NCI-H2107 treated with DMSO at 0.1 percent for 48 hours (cell line): ENCODE data around the gene L3MBTL2.
"Not testable (repeated sequence)": the region's sequence is repeated elsewhere in the genome, so short reads cannot be mapped to it uniquely, and the experiment has no call there.

Experiments used
- DNase-seq: peaks from one replicate; lab custom pipeline; 2025; ENCODE audit not compliant: unreplicated experiment; lab: John Stamatoyannopoulos, UW

The L3MBTL2 gene

DNA sequence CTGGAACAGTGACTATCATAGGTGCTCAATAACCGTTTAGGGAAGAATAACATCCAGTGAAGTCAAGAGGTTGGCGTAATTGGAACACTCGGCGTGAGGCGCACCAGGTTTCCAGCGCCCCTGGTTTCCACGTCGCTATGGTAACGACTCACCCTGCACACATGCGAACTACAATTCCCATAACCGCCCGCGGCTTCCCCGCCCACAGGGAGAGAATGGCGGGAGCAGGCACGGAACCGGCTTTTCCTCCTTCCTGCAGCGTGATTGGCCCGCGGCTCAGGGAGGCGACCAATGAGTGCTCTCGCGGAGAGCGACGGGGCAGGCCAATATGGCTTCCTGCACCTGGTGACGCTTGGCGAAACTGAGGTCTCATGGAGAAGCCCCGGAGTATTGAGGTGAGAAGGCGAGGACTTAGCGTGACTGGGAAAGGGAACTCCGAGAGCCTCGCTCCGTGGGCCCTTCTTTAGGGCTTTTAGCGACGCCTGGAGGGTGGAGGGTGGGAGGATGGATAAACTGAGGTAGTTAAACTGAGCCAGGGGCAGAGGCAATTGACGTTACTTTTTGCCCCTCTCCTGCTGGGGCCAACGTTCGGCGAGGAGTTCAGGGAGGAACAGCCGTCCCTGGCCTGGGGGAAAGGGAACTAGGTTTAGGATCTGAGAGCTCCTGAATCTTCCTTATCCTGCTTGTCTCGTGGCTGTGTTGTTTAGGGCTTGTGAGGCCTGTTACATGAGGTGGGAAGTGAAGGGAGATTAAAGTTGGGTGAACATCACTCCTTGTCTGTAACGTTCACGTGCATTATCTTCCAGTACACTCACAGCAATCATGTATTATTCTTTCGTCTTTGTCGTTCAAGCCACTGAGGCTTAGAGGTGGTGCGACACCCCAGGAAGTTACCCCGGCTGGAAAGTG lies at the start of gene L3MBTL2:
Gene L3MBTL2 (plus strand): TSS at position 321 of the 909 bp plus-strand sequence. CDS start 51 bp downstream, at position 372.
- DNase-seq, result peak; percentile 87

- no peak for DNase-seq
Measured at GRCh38 chr22:41157083-41157482, 48.0 kb upstream of the L3MBTL2 start.

DNA sequence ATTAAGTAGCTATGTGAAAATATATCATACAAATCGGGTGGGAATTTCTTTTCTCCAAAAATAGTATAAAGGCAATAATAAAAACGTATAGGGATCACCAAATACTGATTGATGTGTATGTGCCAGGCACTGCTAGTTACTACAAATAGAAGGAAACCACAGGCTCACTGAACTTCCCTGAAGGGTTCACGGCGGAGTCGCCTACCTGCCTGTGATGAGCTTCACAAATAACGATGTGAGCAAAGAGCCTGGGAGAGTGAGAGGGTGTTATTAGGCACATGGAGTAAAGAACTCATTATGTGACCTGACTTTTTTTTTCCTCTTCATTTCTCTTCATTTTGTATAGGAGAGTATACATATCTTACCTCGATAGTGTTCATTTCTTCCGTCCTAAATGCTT lies 36.0 kb upstream of the L3MBTL2 start:
- DNase-seq, result no peak

DNA sequence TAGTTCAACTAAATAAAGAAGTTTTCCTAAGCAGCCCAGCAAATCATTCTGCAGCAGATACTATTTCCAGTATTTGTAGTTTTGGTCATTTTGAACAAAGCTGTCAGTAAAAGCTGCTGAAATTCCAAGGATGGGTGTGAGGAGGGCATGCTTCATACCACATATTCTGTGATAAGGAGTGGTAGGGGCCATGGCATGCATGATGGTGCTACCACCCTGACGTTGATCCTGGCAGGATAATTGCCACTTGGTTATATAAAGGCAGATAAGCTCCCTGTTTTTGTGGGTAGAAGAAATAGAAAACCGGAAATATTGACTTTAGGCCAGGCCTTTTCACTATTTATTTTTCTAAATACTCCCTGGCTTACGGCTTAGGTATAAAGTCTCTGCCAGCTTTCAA lies 33.1 kb upstream of the L3MBTL2 start:
- DNase-seq, result no peak

DNA sequence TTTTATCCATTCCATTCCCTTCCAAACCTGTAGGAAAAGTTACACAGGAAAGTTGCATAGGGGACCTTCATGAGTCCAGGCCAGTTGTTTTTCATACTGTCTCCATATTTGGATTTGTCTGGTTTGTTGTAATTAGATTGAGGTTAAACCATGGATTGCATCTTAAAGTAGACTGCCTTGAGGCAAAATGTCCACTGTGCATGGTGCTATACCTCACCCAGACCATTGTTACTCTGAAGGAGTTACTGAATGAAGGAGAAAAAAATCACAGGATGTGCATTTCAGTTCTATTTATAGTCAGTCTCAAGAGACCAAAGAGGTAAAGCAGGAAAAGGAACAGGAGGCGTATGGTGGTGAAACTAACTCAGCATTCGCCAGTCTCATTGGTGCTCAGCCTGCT lies 29.6 kb upstream of the L3MBTL2 start:
- no peak for DNase-seq

DNA sequence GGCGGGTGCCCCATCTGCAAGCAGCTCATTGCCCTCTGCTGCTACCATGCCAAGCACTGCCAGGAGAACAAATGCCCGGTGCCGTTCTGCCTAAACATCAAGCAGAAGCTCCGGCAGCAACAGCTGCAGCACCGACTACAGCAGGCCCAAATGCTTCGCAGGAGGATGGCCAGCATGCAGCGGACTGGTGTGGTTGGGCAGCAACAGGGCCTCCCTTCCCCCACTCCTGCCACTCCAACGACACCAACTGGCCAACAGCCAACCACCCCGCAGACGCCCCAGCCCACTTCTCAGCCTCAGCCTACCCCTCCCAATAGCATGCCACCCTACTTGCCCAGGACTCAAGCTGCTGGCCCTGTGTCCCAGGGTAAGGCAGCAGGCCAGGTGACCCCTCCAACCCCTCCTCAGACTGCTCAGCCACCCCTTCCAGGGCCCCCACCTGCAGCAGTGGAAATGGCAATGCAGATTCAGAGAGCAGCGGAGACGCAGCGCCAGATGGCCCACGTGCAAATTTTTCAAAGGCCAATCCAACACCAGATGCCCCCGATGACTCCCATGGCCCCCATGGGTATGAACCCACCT lies 28.0 kb upstream of the L3MBTL2 start:
- no peak for DNase-seq

GRCh38 chr22:41177622-41178424 lies 27.3 kb upstream of the L3MBTL2 start:
- DNase-seq, result no peak

- DNase-seq, result peak; percentile 23
Measured at GRCh38 chr22:41178425-41178975, 26.6 kb upstream of the L3MBTL2 start.

DNA sequence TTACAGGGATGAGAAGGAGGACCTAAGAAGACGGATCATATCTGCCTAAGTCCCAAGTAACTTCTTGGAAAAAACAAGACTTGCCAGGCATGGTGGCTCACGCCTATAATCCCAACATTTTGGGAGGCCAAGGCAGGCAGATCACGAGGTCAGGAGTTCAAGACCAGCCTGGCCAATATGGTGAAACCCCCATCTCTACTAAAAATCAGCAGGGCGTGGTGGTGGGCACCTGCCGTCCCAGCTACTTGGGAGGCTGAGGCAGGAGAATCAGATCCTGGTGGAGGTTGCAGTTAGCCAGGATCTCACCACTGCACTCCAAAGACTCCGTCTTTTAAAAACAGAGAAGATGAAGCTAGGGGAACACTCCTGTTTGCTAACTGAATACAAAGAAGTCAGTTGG lies 24.8 kb upstream of the L3MBTL2 start:
- not testable (repeated sequence) for DNase-seq

GRCh38 chr22:41180926-41181325 lies 24.2 kb upstream of the L3MBTL2 start:
- no peak for DNase-seq

DNA sequence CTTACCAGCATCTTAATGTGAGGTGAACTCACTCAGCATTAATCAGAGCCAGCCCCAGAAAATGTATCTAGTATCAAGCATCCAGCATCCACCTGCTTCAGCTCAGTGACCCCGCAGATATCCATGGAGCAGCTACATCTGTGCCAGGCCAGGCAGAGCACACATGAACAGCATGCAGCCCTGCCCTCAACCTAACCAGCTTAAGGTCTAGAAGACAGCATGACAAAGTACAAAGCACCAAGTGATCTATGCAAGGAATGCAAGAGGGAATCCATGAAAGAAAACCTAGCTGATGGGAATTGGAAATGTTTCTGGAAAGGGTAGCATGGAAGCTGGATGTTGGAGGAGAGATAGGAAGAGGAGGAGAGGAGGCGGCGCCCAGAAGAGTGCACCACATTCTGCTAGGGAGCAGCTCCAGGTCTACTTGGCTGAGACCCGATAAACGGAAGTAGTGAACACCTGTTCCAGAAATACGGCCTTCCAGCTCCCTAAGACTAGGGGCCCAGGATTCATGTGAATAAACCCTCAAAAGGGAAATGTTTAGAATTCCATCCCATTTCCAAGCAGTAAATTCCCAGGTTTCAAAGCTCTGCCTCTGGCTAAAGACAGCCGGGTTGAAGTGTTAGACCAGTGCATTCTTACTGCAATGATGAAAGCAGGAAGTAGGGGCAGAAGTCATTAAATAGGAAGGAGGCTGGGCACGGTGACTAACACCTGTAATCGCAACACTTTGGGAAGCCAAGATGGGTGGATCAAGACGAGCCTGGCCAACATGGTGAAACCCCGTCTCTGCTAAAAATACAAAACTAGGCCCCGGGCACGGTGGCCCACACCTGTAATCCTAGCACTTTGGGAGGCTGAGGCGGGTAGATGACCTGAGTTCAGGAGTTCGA lies 23.5 kb upstream of the L3MBTL2 start:
- no peak for DNase-seq

DNA sequence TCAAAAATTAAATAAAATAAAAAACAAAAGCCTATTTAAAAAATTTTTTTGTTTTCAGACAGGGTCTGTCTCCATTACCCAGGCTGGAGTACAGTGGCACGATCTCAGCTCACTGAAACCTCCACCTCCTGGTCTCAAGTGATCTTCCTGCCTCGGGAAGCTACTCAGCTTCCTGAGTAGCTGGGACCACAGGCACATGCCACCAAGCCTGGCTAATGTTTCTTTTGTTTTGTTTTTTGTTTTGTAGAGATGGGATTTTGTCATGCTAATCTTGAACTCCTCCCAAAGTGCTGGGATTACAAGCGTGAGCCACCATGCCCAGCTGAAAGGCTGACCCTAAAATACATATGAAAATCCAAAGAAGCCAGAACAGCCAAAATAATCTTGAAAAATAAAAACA lies 20.4 kb upstream of the L3MBTL2 start:
- DNase-seq, result no peak

DNA sequence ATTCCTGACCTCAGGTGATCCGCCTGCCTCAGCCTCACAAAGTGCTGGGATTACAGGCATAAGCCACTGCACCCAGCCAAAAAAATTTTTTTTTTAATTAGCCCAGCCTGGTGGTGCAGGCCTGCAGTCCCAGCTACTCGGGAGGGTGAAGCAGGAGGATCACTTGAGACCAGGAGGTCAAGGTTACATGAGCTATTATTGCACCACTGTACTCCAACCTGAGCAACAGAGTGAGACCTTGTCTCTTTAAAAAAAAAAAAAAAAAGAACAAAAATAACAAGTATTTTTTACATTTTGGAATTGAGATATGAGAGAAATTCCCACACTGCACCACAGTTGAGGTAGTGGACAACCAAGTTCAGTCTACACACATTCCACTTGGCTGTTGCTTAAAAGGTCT lies 13.6 kb upstream of the L3MBTL2 start:
- DNase-seq, result no peak

DNA sequence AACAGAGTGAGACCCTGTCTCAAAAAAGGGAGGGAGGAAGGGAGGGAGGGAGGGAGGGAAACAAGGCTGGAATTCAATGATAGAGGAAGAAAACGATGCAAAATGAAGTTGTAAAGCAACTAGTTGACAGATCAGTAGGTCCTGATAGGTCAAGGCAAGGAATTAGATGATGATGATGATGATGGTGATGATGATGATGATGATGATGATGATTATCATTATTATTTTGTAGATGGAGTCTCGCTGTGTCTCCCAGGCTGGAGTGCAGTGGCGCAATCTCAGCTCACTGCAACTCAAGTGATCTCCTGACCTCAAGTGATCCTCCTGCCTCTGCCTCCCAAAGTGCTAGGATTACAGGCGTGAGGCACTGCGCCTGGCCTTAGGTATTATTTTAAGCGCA lies 11.3 kb upstream of the L3MBTL2 start:
- DNase-seq, result no peak

GRCh38 chr22:41197038-41197972 lies 7.8 kb upstream of the L3MBTL2 start:
- no peak for DNase-seq

- no peak for DNase-seq
Measured at GRCh38 chr22:41198027-41198580, 7.0 kb upstream of the L3MBTL2 start.

DNA sequence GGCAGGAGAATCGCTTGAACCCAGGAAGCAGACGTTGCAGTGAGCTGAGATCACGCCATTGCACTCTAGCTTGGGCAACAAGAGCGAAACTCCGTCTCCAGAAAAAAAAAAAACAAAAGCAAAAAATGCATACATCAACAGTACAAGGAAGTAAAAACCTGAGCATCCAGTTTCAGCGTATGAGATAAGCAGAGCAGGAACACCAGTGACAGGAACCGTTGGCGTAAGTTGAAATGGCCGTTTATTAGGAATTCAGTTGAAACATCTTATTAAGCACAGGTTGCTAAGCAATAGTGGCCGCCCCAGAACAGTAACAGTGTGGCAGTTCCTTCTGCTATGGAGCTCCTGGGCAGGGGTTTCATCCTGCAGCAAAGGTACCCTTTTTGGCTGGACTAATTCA lies 4.0 kb upstream of the L3MBTL2 start:
- no peak for DNase-seq

DNA sequence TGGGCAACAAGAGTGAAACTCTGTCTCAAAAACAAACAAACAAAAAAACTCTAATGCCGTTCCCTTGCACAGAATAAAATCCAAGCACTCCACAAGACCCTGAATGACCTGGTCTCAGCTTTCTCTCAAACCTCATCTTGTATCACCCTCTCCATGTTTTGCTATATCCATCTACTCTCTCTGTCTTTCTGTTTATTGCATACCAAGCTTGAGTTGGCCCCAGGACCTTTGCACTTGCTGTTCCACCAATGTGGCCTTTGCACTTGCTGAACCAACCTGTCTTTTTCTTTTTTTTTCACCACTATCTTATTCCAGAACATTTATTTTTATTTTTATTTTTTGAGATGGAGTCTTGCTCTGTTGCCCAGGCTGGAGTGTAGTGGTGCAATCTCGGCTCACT lies 2.0 kb upstream of the L3MBTL2 start:
- no peak for DNase-seq

DNA sequence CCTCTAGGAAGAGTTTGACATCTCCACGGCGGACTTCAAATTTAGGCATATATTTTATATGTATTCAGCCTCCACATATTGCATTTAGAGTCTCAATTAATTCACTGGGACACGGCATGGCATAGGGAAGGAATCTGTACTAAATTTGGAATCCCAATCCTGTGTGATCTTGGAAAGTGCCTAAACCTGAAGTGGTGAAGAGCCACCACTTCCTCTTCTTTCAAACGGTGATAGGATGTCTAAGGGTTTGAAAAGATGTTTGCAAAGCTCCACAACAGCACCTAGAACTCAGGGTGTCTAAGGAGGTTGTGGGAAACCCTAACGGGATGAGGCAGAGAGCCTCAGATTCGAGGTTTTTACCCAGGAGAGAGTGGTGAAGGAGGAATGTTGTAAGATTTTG lies 1.0 kb upstream of the L3MBTL2 start:
- no peak for DNase-seq
